Caki2 (cell line): ENCODE measurements around the gene TMEM39B. TPM values are rescaled to one million over a fixed set of nuclear protein-coding genes. Genes with fewer than 3 reads are reported as not detected.
"Not testable (repeated sequence)": the region's sequence is repeated elsewhere in the genome, so short reads cannot be mapped to it uniquely, and the experiment has no call there.

ENCODE experiments used
- DNase-seq: peaks from one replicate; pipeline ENCODE4 v3.0.0-alpha.2; 2015; ENCODE audit warnings: low read depth
- in situ Hi-C: cut with HindIII; loops from 2 replicates; pipeline ENCODE4 v1.10.0; 2016; ENCODE audit warnings: low sequenced_read_pairs, low pct_unique_long_range_greater_than_20kb, mixed read lengths
- total RNA-seq: library from RNA; depleted of rRNA; stranded (reverse); fragments of >200 nt; shearing (Covaris generic); gene quantifications from 2 replicates; pipeline ENCODE4 v1.2.3, GENCODE V29; 2014; ENCODE audit warnings: low replicate concordance

Gene TMEM39B
- total RNA-seq, 1 experiment from 2014 or later, result 7.0 TPM

- in situ Hi-C loops, DNase-seq: not testable (repeated sequence)
Observed at GRCh38 chr1:32065613-32066488, 6.9 kb upstream of the TMEM39B start.

- in situ Hi-C loops, result no loop called here
- peak; percentile 64 for DNase-seq
Observed at GRCh38 chr1:32066489-32066873, 6.3 kb upstream of the TMEM39B start.

GRCh38 chr1:32068957-32069588, 3.7 kb upstream of the TMEM39B start:
- DNase-seq, result no peak
- in situ Hi-C loops, result no loop called here

- in situ Hi-C loops, result no loop called here
Observed at GRCh38 chr1:32071758-32072621, 749 bp upstream of the TMEM39B start.

GRCh38 chr1:32073299-32074229, 825 bp downstream of the TMEM39B start:
- in situ Hi-C loops, result no loop called here
- no peak for DNase-seq

More at GRCh38 chr1:32071758-32072621, 749 bp upstream of the TMEM39B start:
- DNase-seq, result no peak

- in situ Hi-C loops, result no loop called here
- DNase-seq, result no peak
Observed at GRCh38 chr1:32074841-32075240, 2.1 kb downstream of the TMEM39B start.

- no peak for DNase-seq
- in situ Hi-C loops, result no loop called here
Observed at GRCh38 chr1:32077451-32077850, 4.7 kb downstream of the TMEM39B start.

GRCh38 chr1:32082022-32082421, 9.3 kb downstream of the TMEM39B start:
- in situ Hi-C loops, result no loop called here
- DNase-seq, result no peak

- in situ Hi-C loops, DNase-seq: not testable (repeated sequence)
Observed at GRCh38 chr1:32086381-32086780, 13.6 kb downstream of the TMEM39B start.

GRCh38 chr1:32091176-32091575, 18.4 kb downstream of the TMEM39B start:
- no peak for DNase-seq
- in situ Hi-C loops, result no loop called here

GRCh38 chr1:32091591-32091990, 18.9 kb downstream of the TMEM39B start:
- DNase-seq, result no peak
- in situ Hi-C loops, result no loop called here

GRCh38 chr1:32094746-32095521, 22.2 kb downstream of the TMEM39B start:
- DNase-seq, result no peak
- in situ Hi-C loops, result no loop called here

- in situ Hi-C loops, result no loop called here
- DNase-seq, result no peak
Observed at GRCh38 chr1:32099426-32099825, 26.7 kb downstream of the TMEM39B start.

- in situ Hi-C loops, result no loop called here
Observed at GRCh38 chr1:32100359-32100758, 27.6 kb downstream of the TMEM39B start.

GRCh38 chr1:32100807-32101708, 28.3 kb downstream of the TMEM39B start:
- DNase-seq, result peak; percentile 39
- in situ Hi-C loops, result no loop called here

More at GRCh38 chr1:32100359-32100758, 27.6 kb downstream of the TMEM39B start:
- DNase-seq, result no peak

GRCh38 chr1:32104127-32104526, 31.4 kb downstream of the TMEM39B start:
- in situ Hi-C loops, result no loop called here
- no peak for DNase-seq
